ENCODE results near the gene MAP2K4.

- TF ChIP-seq EZH2 (IDR thresholded peaks at IDR 0.05): no peak
- no peak for TF ChIP-seq CTCF (IDR thresholded peaks at IDR 0.05)
Observed at GRCh38 chr17:12094336-12094735, 73.7 kb downstream of the MAP2K4 start.
